Lung (tissue), 12 donors: ENCODE data around the gene CDH13. TPM values are rescaled to one million over a fixed set of nuclear protein-coding genes. Genes with fewer than 3 reads are reported as not detected.

Source experiments
- ATAC-seq: fragments of 200-7000 bp; cut with Tn5 transposase; one replicate; pipeline ENCODE4 v1.9.1; 2020; ENCODE audit warnings: moderate number of reproducible peaks; ENCODE audit not compliant: insufficient read depth, low FRiP score
- DNase-seq, 3 donors: peaks; one replicate each; pipeline ENCODE4 v3.0.0-alpha.2; 2013 to 2017
- H3K27ac ChIP-seq, 2 donors: one replicate each; pipeline ENCODE4 v1.5.1; 2013; ENCODE audit warnings: mild to moderate bottlenecking in 2 of 2, moderate library complexity in 2 of 2, control low read depth in 1 of 2, inconsistent platforms in 1 of 2, low read depth in 1 of 2, low read length in 1 of 2
- H3K27me3 ChIP-seq, 3 donors: one replicate each; pipeline ENCODE4 v1.5.1; 2013; ENCODE audit warnings: low read length in 2 of 3; ENCODE audit not compliant: control insufficient read depth in 3 of 3, insufficient read depth in 3 of 3
- H3K36me3 ChIP-seq, 4 donors: one replicate each; pipeline ENCODE4 v1.5.1; 2013; ENCODE audit warnings: low read length in 4 of 4, mild to moderate bottlenecking in 1 of 4, moderate library complexity in 1 of 4; ENCODE audit not compliant: control insufficient read depth in 4 of 4, insufficient read depth in 4 of 4
- H3K4me1 ChIP-seq, 5 donors: one replicate each; pipeline ENCODE4 v1.5.1; 2013; ENCODE audit warnings: low read length in 5 of 5, mild to moderate bottlenecking in 2 of 5, moderate library complexity in 1 of 5; ENCODE audit not compliant: control insufficient read depth in 5 of 5, insufficient read depth in 5 of 5
- H3K4me3 ChIP-seq: one replicate; pipeline ENCODE4 v1.5.1; 2013; ENCODE audit warnings: mild to moderate bottlenecking, control low read depth, moderate library complexity
- H3K9ac ChIP-seq, 2 donors: one replicate each; pipeline ENCODE4 v1.5.1; 2013; ENCODE audit warnings: low read length in 2 of 2, control low read depth in 1 of 2; ENCODE audit not compliant: insufficient read depth in 1 of 2
- H3K9me3 ChIP-seq, 4 donors: one replicate each; pipeline ENCODE4 v1.5.1; 2013; ENCODE audit warnings: low read length in 3 of 4, mild to moderate bottlenecking in 1 of 4, moderate library complexity in 1 of 4; ENCODE audit not compliant: control insufficient read depth in 4 of 4, insufficient read depth in 3 of 4
- WGBS, 2 donors: extraction: QIAGEN DNeasy Blood & Tissue Kit; methylation state at CpG; one replicate each; pipeline ENCODE4 v1.1.7; 2013; 5-methylcytosine and 5-hydroxymethylcytosine counted together
- polyA plus RNA-seq, 2 donors: library from polyadenylated mRNA; stranded (reverse); fragments of 200-250 nt; gene quantifications; one replicate each; pipeline ENCODE4 v1.2.1, GENCODE V29; 2013
- total RNA-seq, 2 donors: library from RNA; depleted of rRNA in 1 of 2; stranded (reverse); fragments of >200 nt in 1 of 2; gene quantifications; one replicate each; pipeline ENCODE4 v1.2.1, GENCODE V29; 2014 to 2021
- TF ChIP-seq, protein P1 (sequence below): IDR thresholded peaks from 2 replicates; pipeline ENCODE4 v1.5.1; 2012; ENCODE audit warnings: mild to moderate bottlenecking; ENCODE audit errors: control extremely low read depth, extremely low read depth
- donor health status: control.
- donor health status: control.
- donor health status: Bipolar disorder and iron deficiency.
- donor health status: healthy.
- donor health status: DM: yes; HTN: yes; CAD: no.

CDH13 gene
- total and polyA plus RNA-seq, 4 donors = 2.1 to 12.3 (median 7.3) TPM

- Histone ChIP-seq H3K9ac (no peak overlapping the region), H3K4me1 (peaks cover 0 to 9% (median 0%) of the 10 kb centered on the region in 5 donors), H3K27me3 (no peaks in the 10 kb centered on the region), H3K27ac (no peak overlapping the region), H3K9me3 (peaks cover 0 to 2% (median 0%) of the 10 kb centered on the region in 4 donors), H3K4me3 (no peak overlapping the region), H3K36me3 (no peaks in the 10 kb centered on the region)
- ATAC-seq (no peak), DNase-seq (no peak)
- 89 to 92% methylated on average over 4 of the region's 4 CpGs for WGBS, 2 donors
- TF ChIP-seq, protein P1, sequence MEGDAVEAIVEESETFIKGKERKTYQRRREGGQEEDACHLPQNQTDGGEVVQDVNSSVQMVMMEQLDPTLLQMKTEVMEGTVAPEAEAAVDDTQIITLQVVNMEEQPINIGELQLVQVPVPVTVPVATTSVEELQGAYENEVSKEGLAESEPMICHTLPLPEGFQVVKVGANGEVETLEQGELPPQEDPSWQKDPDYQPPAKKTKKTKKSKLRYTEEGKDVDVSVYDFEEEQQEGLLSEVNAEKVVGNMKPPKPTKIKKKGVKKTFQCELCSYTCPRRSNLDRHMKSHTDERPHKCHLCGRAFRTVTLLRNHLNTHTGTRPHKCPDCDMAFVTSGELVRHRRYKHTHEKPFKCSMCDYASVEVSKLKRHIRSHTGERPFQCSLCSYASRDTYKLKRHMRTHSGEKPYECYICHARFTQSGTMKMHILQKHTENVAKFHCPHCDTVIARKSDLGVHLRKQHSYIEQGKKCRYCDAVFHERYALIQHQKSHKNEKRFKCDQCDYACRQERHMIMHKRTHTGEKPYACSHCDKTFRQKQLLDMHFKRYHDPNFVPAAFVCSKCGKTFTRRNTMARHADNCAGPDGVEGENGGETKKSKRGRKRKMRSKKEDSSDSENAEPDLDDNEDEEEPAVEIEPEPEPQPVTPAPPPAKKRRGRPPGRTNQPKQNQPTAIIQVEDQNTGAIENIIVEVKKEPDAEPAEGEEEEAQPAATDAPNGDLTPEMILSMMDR = no peak
Observed at GRCh38 chr16:82880346-82880745, 253.6 kb downstream of the CDH13 start.

GRCh38 chr16:82881516-82881915 lies 254.7 kb downstream of the CDH13 start:
- no peak overlapping the region for H3K27ac ChIP-seq
- H3K4me1 ChIP-seq = peaks cover 0 to 7% (median 0%) of the 10 kb centered on the region in 5 donors
- ATAC-seq (no peak), DNase-seq (no peak)
- H3K9ac ChIP-seq = no peak overlapping the region
- H3K9me3 ChIP-seq = peaks cover 0 to 2% (median 0%) of the 10 kb centered on the region in 4 donors
- H3K4me3 ChIP-seq = no peak overlapping the region
- H3K27me3 ChIP-seq = no peaks in the 10 kb centered on the region
- no peaks in the 10 kb centered on the region for H3K36me3 ChIP-seq
- TF ChIP-seq, protein P1 = no peak
- WGBS, 2 donors = 88 to 91% methylated on average over 3 of the region's 3 CpGs

GRCh38 chr16:82882226-82882625 lies 255.5 kb downstream of the CDH13 start:
- Histone ChIP-seq H3K27me3 (no peaks in the 10 kb centered on the region), H3K36me3 (no peaks in the 10 kb centered on the region), H3K4me3 (no peak overlapping the region), H3K4me1 (peaks cover 0 to 5% (median 0%) of the 10 kb centered on the region in 5 donors), H3K9ac (no peak overlapping the region), H3K9me3 (peaks cover 0 to 2% (median 0%) of the 10 kb centered on the region in 4 donors), H3K27ac (no peak overlapping the region)
- TF ChIP-seq, protein P1 = no peak
- ATAC-seq (no peak), DNase-seq (no peak)
- WGBS, 2 donors = 91 to 93% methylated on average over 6 of the region's 6 CpGs
